Endothelial cell of umbilical vein (primary cell): ENCODE results near the gene CCDC15. TPM values are rescaled to one million over a fixed set of nuclear protein-coding genes. Genes with fewer than 3 reads are reported as not detected.

Experiments
- BruUV-seq: library from RNA; stranded (reverse); fragments of 400-500 nt; replicated peaks from 2 replicates; lab custom pipeline; 2021; lab: Mats Ljungman, UMichigan
- CTCF ChIA-PET: fragments of 300-600, 350-600 bp; sonication (Branson Sonifier 250); formaldehyde crosslinking; loops from one replicate; lab custom pipeline; 2021; ENCODE audit warnings: antibody characterized with exemption, inconsistent platforms; lab: Charles Lee
- POLR2A ChIA-PET: fragments of 300-600, 350-600 bp; sonication (Branson Sonifier 250); formaldehyde crosslinking; loops from one replicate; lab custom pipeline; 2021; ENCODE audit warnings: antibody characterized with exemption, inconsistent platforms; lab: Charles Lee
- DNase-seq: peaks from one replicate; pipeline ENCODE4 v3.0.0-alpha.2; 2011; ENCODE audit warnings: low read depth, low spot score
- FAIRE-seq: peaks from 2 replicates; lab custom pipeline; 2011; peaks lifted over from hg19 to GRCh38; lab: Jason Lieb, UNC
- H2AFZ ChIP-seq: 2 replicates; pipeline ENCODE4 v1.6.0; 2012; ENCODE audit warnings: low read depth, low read length, control low read depth, inconsistent platforms
- H3K27ac ChIP-seq: 2 replicates; pipeline ENCODE4 v1.5.1; 2011; ENCODE audit warnings: low read depth, mild to moderate bottlenecking, control low read depth, low read length, moderate library complexity; ENCODE audit not compliant: insufficient read depth
- H3K27me3 ChIP-seq, 2 experiments: 2 replicates each; pipeline versions ENCODE4 v1.6.0 to v1.6.1; 2011; ENCODE audit warnings: low read length in 2 of 2, mixed read lengths in 1 of 2; ENCODE audit not compliant: control insufficient read depth in 2 of 2, insufficient read depth in 2 of 2
- H3K36me3 ChIP-seq, 2 experiments: 2 replicates in 1 of 2; 3 replicates in 1 of 2; pipeline ENCODE4 v1.5.1; 2011; ENCODE audit warnings: low read length in 2 of 2, mild to moderate bottlenecking in 1 of 2, moderate library complexity in 1 of 2; ENCODE audit not compliant: control insufficient read depth in 2 of 2, insufficient read depth in 2 of 2; ENCODE audit errors: extremely low read depth in 1 of 2
- H3K4me1 ChIP-seq: 3 replicates; pipeline ENCODE4 v1.5.1; 2011; ENCODE audit warnings: mild to moderate bottlenecking, low read length; ENCODE audit not compliant: control insufficient read depth, insufficient read depth; ENCODE audit errors: extremely low read depth
- H3K4me2 ChIP-seq: 2 replicates; pipeline ENCODE4 v1.6.1; 2011; ENCODE audit warnings: low read length, control low read depth, mixed read lengths; ENCODE audit not compliant: insufficient read depth
- H3K4me3 ChIP-seq, 3 experiments: fragments of 200-600 bp in 1 of 3; sonication (generic), shearing (Covaris generic) in 1 of 3; replicated peaks in 1 of 3; 2 replicates each; pipeline ENCODE4 v1.5.1; 2011 to 2016; ENCODE audit warnings: control low read depth in 3 of 3, low read length in 3 of 3, mild to moderate bottlenecking in 2 of 3, inconsistent platforms in 1 of 3, low read depth in 1 of 3, moderate library complexity in 1 of 3; ENCODE audit not compliant: insufficient read depth in 1 of 3
- H3K79me2 ChIP-seq: 2 replicates; pipeline ENCODE4 v1.6.0; 2012; ENCODE audit warnings: low read length, inconsistent platforms; ENCODE audit not compliant: control insufficient read depth, insufficient read depth
- H3K9ac ChIP-seq: replicated peaks from 2 replicates; pipeline ENCODE3; 2011; ENCODE audit warnings: low read length, control low read depth; ENCODE audit not compliant: insufficient read depth; ENCODE audit errors: extremely low read depth
- H3K9me1 ChIP-seq: replicated peaks from 3 replicates; pipeline ENCODE4 v1.6.0; 2011; ENCODE audit warnings: mild to moderate bottlenecking, low read length; ENCODE audit not compliant: control insufficient read depth, insufficient read depth; ENCODE audit errors: extremely low read depth
- H3K9me3 ChIP-seq: replicated peaks from 2 replicates; pipeline ENCODE4 v1.5.1; 2012; ENCODE audit warnings: low read length, inconsistent platforms; ENCODE audit not compliant: control insufficient read depth, insufficient read depth
- H4K20me1 ChIP-seq: replicated peaks from 2 replicates; pipeline ENCODE3; 2011; ENCODE audit warnings: mild to moderate bottlenecking, low read length; ENCODE audit not compliant: control insufficient read depth, insufficient read depth; ENCODE audit errors: extremely low read depth
- CTCF ChIP-seq, 2 donors: IDR thresholded peaks; 1 replicate in 1 of 2; 2 replicates in 1 of 2; pipeline ENCODE4 v1.5.1; 2011; ENCODE audit warnings: low read length in 2 of 2, mild to moderate bottlenecking in 2 of 2, moderate library complexity in 2 of 2, control low read depth in 1 of 2, inconsistent platforms in 1 of 2, low read depth in 1 of 2; ENCODE audit not compliant: insufficient read depth in 1 of 2; ENCODE audit errors: extremely low read depth in 1 of 2
- EZH2 ChIP-seq: IDR thresholded peaks from 2 replicates; pipeline ENCODE4 v1.6.1; 2012; ENCODE audit warnings: borderline replicate concordance, low read depth, mild to moderate bottlenecking, moderate library complexity, low read length, inconsistent platforms; ENCODE audit not compliant: severe bottlenecking
- GATA2 ChIP-seq: IDR thresholded peaks from 2 replicates; pipeline ENCODE4 v1.7.0; 2011; ENCODE audit warnings: low read depth, mild to moderate bottlenecking, moderate library complexity, mixed read lengths, low read length; ENCODE audit not compliant: insufficient read length, insufficient read depth
- JUN ChIP-seq: IDR thresholded peaks from 2 replicates; pipeline ENCODE4 v1.6.1; 2011; ENCODE audit warnings: borderline replicate concordance, low read depth; ENCODE audit not compliant: insufficient read length, insufficient read depth
- MYC ChIP-seq: IDR thresholded peaks from one replicate; pipeline ENCODE4 v1.6.1; 2011; ENCODE audit warnings: mild to moderate bottlenecking, low read depth, low read length
- POLR2A ChIP-seq: IDR thresholded peaks from 2 replicates; pipeline ENCODE4 v1.6.1; 2012; ENCODE audit warnings: low read depth, mild to moderate bottlenecking, control low read depth, low read length
- POLR2AphosphoS5 ChIP-seq: IDR thresholded peaks from 2 replicates; pipeline ENCODE4 v1.6.1; 2012; ENCODE audit warnings: low read depth, mild to moderate bottlenecking, control low read depth, low read length, moderate library complexity; ENCODE audit not compliant: insufficient read depth
- dilution Hi-C: fragments of 300-500 bp; cut with MboI; formaldehyde crosslinking; loops from one replicate; pipeline ENCODE4 v1.15.0; 2019; ENCODE audit warnings: low sequenced_read_pairs; ENCODE audit not compliant: extremely low pct_ligation_motif_present
- intact Hi-C: fragments of 100-400 bp; cut with micrococcal nuclease; formaldehyde crosslinking; loops from one replicate; pipeline ENCODE4 v1.10.0; 2022
- polyA plus RNA-seq, 4 experiments: library from polyadenylated mRNA; depleted of rRNA in 3 of 4; stranded (reverse) in 3 of 4; unstranded in 1 of 4; fragments of >200 nt; gene quantifications; 2 replicates each; pipeline versions ENCODE4 v1.2.1 to v1.2.3, GENCODE V29; 2011 to 2012; ENCODE audit warnings: missing spikeins in 1 of 4
- total RNA-seq: library from RNA; stranded (reverse); gene quantifications from 2 replicates; pipeline ENCODE4 v1.2.3, GENCODE V29; 2021

CCDC15 gene
- total and polyA plus RNA-seq, 2 donors (not counting 3 experiments of a cell fraction or from before 2014, with no cell fraction given) = 0.75 to 3.8 TPM

- POLR2A ChIA-PET = no interaction called here
- H3K9me3 ChIP-seq = no peaks in the 10 kb centered on the region
- H2AFZ ChIP-seq = no peak overlapping the region
- H3K27me3 ChIP-seq = no peaks in the 10 kb centered on the region
- dilution Hi-C loops = no loop called here
- no peak overlapping the region for H3K4me2 ChIP-seq
- intact Hi-C loops = no loop called here
- no peaks in the 10 kb centered on the region for H3K79me2 ChIP-seq
- no TSS peak for BruUV-seq
- FAIRE-seq = no peak
- TF ChIP-seq EZH2 = no peak
- no peak for TF ChIP-seq JUN
- TF ChIP-seq POLR2A = no peak
- TF ChIP-seq GATA2 = no peak
- no peak for TF ChIP-seq MYC
- no peak for TF ChIP-seq CTCF (IDR thresholded peaks at IDR 0.05; ENCODE audit: extremely low read depth in 1 of 2, insufficient read depth in 1 of 2, low read depth in 1 of 2, low read length in 2 of 2)
- no peak for TF ChIP-seq POLR2AphosphoS5
- DNase-seq = no peak
- H4K20me1 ChIP-seq = no peaks in the 10 kb centered on the region
- no peak overlapping the region for H3K27ac ChIP-seq
- no peaks in the 10 kb centered on the region for H3K9me1 ChIP-seq
- no peak overlapping the region for H3K9ac ChIP-seq
- no peak overlapping the region for H3K4me3 ChIP-seq
- CTCF ChIA-PET = interaction anchor here (1.0 kb wide), 1 partner anchor 17 kb away, joined by 3 read pairs; no protein-coding TSS in a partner anchor
- peaks cover 8% of the 10 kb centered on the region for H3K4me1 ChIP-seq
- no peaks in the 10 kb centered on the region for H3K36me3 ChIP-seq
Measured at GRCh38 chr11:125072961-125073590, 119.1 kb downstream of the CCDC15 start.
